ENCODE data around the gene HHLA2. TPM values are rescaled to one million over a fixed set of nuclear protein-coding genes. Genes with fewer than 3 reads are reported as not detected.

Gene HHLA2
- total and polyA plus RNA-seq, 9 donors: 0.12 to 1.1 (median 0.24) TPM; not detected in 5

DNA sequence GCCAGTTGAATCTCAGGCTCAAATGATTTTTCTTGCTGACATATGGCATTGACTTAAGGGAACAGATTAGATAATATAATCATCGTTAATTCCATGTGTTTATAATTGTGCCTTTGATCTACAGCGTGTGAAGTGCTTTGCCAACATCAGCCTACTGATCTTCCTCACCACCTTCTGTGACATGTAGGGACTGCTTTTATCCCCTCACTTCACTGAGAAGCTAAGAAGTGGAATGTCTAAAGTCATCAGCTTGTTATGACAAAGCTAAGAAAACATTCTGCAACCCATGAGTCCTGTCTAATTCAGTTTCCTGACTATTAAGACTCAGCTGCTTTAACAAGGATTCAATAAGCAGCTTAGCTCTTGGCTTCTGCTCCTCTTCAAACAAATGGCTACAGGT is 108.0 kb downstream of the HHLA2 start:
- no peak for DNase-seq
- Histone ChIP-seq H3K27ac (no peak overlapping the region), H3K9me3 (no peaks in the 10 kb centered on the region), H3K27me3 (no peaks in the 10 kb centered on the region), H3K4me3 (no peak overlapping the region), H3K4me1 (ENCODE audit: insufficient read depth) (peaks cover 1% of the 10 kb centered on the region), H3K36me3 (no peaks in the 10 kb centered on the region)
- intact Hi-C loops (cut with DNase I): no loop called here
- WGBS, 3 donors: 27 to 30% (median 29%) methylated on average over 2 of the region's 2 CpGs
- no peak for TF ChIP-seq POLR2A (IDR thresholded peaks at IDR 0.05)
- TF ChIP-seq, protein P1, sequence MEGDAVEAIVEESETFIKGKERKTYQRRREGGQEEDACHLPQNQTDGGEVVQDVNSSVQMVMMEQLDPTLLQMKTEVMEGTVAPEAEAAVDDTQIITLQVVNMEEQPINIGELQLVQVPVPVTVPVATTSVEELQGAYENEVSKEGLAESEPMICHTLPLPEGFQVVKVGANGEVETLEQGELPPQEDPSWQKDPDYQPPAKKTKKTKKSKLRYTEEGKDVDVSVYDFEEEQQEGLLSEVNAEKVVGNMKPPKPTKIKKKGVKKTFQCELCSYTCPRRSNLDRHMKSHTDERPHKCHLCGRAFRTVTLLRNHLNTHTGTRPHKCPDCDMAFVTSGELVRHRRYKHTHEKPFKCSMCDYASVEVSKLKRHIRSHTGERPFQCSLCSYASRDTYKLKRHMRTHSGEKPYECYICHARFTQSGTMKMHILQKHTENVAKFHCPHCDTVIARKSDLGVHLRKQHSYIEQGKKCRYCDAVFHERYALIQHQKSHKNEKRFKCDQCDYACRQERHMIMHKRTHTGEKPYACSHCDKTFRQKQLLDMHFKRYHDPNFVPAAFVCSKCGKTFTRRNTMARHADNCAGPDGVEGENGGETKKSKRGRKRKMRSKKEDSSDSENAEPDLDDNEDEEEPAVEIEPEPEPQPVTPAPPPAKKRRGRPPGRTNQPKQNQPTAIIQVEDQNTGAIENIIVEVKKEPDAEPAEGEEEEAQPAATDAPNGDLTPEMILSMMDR (IDR thresholded peaks at IDR 0.05): no peak

DNA sequence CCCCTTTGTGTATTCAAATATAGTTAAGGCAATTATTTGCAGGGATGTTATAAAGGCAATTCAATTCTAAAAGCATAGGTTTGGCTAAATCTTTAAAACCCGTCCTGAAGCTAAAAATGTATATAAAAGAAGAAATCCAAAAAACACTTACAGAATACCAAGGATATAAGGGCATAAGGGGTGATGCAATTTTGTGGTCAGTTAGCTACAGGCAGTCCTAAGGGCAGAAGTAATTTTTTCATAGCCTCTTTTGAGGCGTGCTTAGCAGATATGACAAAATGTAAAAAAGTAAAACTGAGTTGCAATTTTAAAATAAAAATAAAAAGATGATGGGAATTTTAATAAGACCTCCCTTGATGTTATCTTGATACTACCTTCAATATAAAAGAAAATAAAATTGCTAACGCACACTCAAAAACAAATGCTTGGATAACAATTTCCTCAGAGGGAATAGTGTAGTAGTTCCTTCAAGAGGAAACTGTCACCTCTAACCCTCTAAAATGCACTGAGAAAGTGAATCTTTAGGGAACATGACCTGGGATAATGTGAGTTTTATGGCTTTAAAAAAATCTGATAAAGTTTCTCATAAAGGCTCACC is 109.8 kb downstream of the HHLA2 start:
- 83 to 94% (median 88%) methylated on average over 3 of the region's 3 CpGs for WGBS, 3 donors
- no peak for DNase-seq
- intact Hi-C loops (cut with DNase I): no loop called here
- no peak overlapping the region for H3K4me3 ChIP-seq
- no peaks in the 10 kb centered on the region for H3K9me3 ChIP-seq
- peaks cover 1% of the 10 kb centered on the region for H3K4me1 ChIP-seq (ENCODE audit: insufficient read depth)
- TF ChIP-seq, protein P1 (IDR thresholded peaks at IDR 0.05): no peak
- TF ChIP-seq EP300 (IDR thresholded peaks at IDR 0.05) (no peak), POLR2A (IDR thresholded peaks at IDR 0.05) (no peak)
- H3K27me3 ChIP-seq: no peaks in the 10 kb centered on the region
- H3K36me3 ChIP-seq: no peaks in the 10 kb centered on the region
- H3K27ac ChIP-seq: no peak overlapping the region

DNA sequence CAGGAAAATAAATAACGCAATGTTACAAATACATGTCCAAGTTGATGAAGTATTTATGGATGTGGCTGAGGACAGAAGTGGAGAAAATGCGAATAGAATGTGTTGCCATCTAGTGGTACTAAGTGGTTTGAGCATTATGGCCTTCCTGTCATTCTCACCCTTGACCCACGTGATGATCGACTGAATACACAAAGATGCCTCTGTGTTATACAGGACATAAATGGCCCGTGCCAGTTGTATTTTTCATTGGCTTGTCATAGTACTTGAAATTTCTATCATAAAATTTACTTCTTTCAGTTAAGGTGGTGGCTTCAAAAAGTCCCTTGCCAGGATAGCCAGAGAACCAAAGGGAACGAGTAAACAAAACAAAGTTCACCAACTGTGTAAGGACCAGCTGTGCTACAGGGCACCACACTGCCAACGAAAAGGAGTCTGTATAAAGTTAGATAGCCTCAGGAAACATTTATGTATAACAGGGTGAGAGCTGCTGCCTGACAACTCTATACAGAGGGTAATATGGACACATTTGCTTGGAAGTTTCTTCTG is 110.4 kb downstream of the HHLA2 start:
- Histone ChIP-seq H3K27me3 (no peaks in the 10 kb centered on the region), H3K4me3 (no peak overlapping the region), H3K36me3 (no peaks in the 10 kb centered on the region), H3K27ac (no peak overlapping the region), H3K4me1 (ENCODE audit: insufficient read depth) (peaks cover 1% of the 10 kb centered on the region), H3K9me3 (no peaks in the 10 kb centered on the region)
- no peak for TF ChIP-seq EP300 (IDR thresholded peaks at IDR 0.05)
- TF ChIP-seq, protein P1 (IDR thresholded peaks at IDR 0.05): peak in 1 of 3 donors; percentile 16
- intact Hi-C loops (cut with DNase I): no loop called here
- no peak for DNase-seq
- WGBS, 3 donors: 54 to 88% (median 59%) methylated on average over 7 of the region's 7 CpGs

DNA sequence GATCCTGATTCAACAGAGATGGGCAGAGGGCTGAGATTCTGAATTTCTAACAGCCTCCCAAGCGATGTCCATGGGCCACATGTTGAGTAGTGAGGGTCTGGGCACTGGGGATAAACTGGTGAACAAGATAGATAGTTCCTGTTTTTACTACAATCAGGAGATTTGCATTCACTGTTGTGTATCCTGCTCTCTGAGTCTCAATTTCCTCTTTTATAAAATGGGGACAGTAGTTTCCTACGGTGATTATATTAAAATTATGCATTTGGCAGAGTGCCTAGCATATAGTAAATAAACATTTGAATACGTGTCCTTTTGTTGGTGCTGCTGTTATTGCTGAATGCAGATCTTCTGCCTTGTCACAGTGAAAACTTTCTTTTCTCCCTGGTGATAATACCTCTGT is 111.5 kb downstream of the HHLA2 start:
- no peak for DNase-seq
- Histone ChIP-seq H3K27ac (no peak overlapping the region), H3K27me3 (no peaks in the 10 kb centered on the region), H3K4me3 (no peak overlapping the region), H3K4me1 (ENCODE audit: insufficient read depth) (peaks cover 1% of the 10 kb centered on the region), H3K36me3 (no peaks in the 10 kb centered on the region), H3K9me3 (no peaks in the 10 kb centered on the region)
- TF ChIP-seq POLR2A (IDR thresholded peaks at IDR 0.05) (no peak), EP300 (IDR thresholded peaks at IDR 0.05) (no peak)
- TF ChIP-seq, protein P1 (IDR thresholded peaks at IDR 0.05): no peak
- intact Hi-C loops (cut with DNase I): no loop called here
- 64 to 79% (median 67%) methylated on average over 3 of the region's 3 CpGs for WGBS, 3 donors
